A549 (cell line): Measurements from ENCODE around the gene ZBP1.

ENCODE experiments used
- JUN ChIP-seq, 2 experiments: fragments of >200 bp; sonication (Bioruptor Twin); formaldehyde crosslinking; IDR thresholded peaks; 2 replicates in 1 of 2; 3 replicates in 1 of 2; pipeline ENCODE4 v1.6.1; 2016 to 2017
- JUNB ChIP-seq: fragments of >200 bp; sonication (Bioruptor Twin); formaldehyde crosslinking; IDR thresholded peaks from 2 replicates; pipeline ENCODE4 v1.6.1; 2016
- MYC ChIP-seq: IDR thresholded peaks from 2 replicates; pipeline ENCODE4 v1.6.1; 2012; ENCODE audit warnings: mild to moderate bottlenecking, inconsistent platforms, low read length, improper control_type of control experiment, borderline replicate concordance
- POLR2A ChIP-seq: IDR thresholded peaks from 2 replicates; pipeline ENCODE4 v1.6.1; 2012; ENCODE audit warnings: mild to moderate bottlenecking, low read length
- RAD21 ChIP-seq, 2 experiments: fragments of >200 bp in 1 of 2; sonication (Bioruptor Twin) in 1 of 2; formaldehyde crosslinking in 1 of 2; IDR thresholded peaks in 1 of 2; conservative IDR thresholded peaks in 1 of 2; 2 replicates in 1 of 2; 3 replicates in 1 of 2; pipeline ENCODE4 v1.6.1; 2012 to 2018; ENCODE audit warnings: inconsistent platforms in 1 of 2
- RCOR1 ChIP-seq: fragments of 150-350 bp; IDR thresholded peaks from 2 replicates; pipeline ENCODE4 v1.6.1; 2014; ENCODE audit warnings: antibody characterized with exemption, low read length, low read depth
- RFX5 ChIP-seq: fragments of 450-650 bp; IDR thresholded peaks from 2 replicates; pipeline ENCODE4 v1.7.1; 2014; ENCODE audit warnings: antibody characterized with exemption, mild to moderate bottlenecking, moderate library complexity
- SMC3 ChIP-seq: fragments of >200 bp; sonication (Bioruptor Twin); formaldehyde crosslinking; IDR thresholded peaks from 3 replicates; pipeline ENCODE4 v1.6.1; 2018; ENCODE audit warnings: inconsistent platforms
- TFCP2L1 ChIP-seq: fragments of 250-450 bp; sonication (Bioruptor Pico); IDR thresholded peaks from 2 replicates; pipeline ENCODE4 v1.5.0; 2021; ENCODE audit warnings: mild to moderate bottlenecking
- ZC3H11A ChIP-seq: fragments of 450-650 bp; IDR thresholded peaks from 2 replicates; pipeline ENCODE4 v1.6.1; 2014; ENCODE audit warnings: antibody characterized with exemption, mild to moderate bottlenecking
- TF ChIP-seq, protein P1 (sequence below): fragments of >200 bp; sonication (Bioruptor Twin); formaldehyde crosslinking; IDR thresholded peaks from 3 replicates; pipeline ENCODE4 v1.5.1; 2016
- TF ChIP-seq, protein P2 (sequence below): IDR thresholded peaks from 2 replicates; pipeline ENCODE4 v1.6.1; 2012
- TF ChIP-seq, protein P3 (sequence below): IDR thresholded peaks from 2 replicates; pipeline ENCODE4 v1.6.1; 2012
- TF ChIP-seq, protein P4 (sequence below): fragments of >200 bp; sonication (Bioruptor Twin); formaldehyde crosslinking; IDR thresholded peaks from 3 replicates; pipeline ENCODE4 v1.6.1; 2016

DNA sequence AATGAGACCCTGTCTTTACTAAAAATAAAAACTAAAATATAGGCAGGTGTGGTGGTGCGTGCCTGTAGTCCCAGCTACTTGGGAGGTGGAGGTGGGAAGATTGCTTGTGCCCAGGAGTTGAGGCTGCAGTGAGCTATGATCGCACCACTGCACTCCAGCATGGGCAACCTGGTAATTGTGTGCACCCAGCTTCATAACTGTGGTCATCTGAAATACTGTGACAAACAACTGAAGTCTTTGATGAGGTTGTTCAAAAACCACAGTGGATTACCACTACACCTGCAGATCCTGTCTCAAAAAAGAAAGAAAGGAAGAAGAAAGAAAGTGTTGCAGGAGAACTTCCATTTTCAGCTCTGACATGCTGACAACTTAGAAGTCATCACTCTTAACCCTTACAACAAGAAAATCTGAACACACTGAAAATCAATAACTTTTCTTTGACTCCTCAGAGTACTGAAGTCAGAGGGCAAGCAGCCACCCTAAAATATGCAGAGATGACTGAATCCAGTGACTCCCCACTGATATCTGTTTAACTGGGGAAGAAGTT lies 13.8 kb upstream of the ZBP1 start:
- no peak for TF ChIP-seq RCOR1
- no peak for TF ChIP-seq SMC3
- TF ChIP-seq, protein P1, sequence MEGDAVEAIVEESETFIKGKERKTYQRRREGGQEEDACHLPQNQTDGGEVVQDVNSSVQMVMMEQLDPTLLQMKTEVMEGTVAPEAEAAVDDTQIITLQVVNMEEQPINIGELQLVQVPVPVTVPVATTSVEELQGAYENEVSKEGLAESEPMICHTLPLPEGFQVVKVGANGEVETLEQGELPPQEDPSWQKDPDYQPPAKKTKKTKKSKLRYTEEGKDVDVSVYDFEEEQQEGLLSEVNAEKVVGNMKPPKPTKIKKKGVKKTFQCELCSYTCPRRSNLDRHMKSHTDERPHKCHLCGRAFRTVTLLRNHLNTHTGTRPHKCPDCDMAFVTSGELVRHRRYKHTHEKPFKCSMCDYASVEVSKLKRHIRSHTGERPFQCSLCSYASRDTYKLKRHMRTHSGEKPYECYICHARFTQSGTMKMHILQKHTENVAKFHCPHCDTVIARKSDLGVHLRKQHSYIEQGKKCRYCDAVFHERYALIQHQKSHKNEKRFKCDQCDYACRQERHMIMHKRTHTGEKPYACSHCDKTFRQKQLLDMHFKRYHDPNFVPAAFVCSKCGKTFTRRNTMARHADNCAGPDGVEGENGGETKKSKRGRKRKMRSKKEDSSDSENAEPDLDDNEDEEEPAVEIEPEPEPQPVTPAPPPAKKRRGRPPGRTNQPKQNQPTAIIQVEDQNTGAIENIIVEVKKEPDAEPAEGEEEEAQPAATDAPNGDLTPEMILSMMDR = no peak
- no peak for TF ChIP-seq MYC
- TF ChIP-seq POLR2A = no peak
- TF ChIP-seq RAD21 (conservative IDR thresholded peaks at IDR 0.05 in 1 of 2, IDR thresholded peaks at IDR 0.05 in 1 of 2) = no peak
- no peak for TF ChIP-seq RFX5
- no peak for TF ChIP-seq JUN (IDR thresholded peaks at IDR 0.05)
- no peak for TF ChIP-seq JUNB
- TF ChIP-seq TFCP2L1 = no peak
- TF ChIP-seq, protein P2, sequence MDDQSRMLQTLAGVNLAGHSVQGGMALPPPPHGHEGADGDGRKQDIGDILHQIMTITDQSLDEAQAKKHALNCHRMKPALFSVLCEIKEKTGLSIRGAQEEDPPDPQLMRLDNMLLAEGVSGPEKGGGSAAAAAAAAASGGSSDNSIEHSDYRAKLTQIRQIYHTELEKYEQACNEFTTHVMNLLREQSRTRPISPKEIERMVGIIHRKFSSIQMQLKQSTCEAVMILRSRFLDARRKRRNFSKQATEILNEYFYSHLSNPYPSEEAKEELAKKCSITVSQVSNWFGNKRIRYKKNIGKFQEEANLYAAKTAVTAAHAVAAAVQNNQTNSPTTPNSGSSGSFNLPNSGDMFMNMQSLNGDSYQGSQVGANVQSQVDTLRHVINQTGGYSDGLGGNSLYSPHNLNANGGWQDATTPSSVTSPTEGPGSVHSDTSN = no peak
- TF ChIP-seq, protein P3, sequence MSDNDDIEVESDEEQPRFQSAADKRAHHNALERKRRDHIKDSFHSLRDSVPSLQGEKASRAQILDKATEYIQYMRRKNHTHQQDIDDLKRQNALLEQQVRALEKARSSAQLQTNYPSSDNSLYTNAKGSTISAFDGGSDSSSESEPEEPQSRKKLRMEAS = no peak
- TF ChIP-seq, protein P4, sequence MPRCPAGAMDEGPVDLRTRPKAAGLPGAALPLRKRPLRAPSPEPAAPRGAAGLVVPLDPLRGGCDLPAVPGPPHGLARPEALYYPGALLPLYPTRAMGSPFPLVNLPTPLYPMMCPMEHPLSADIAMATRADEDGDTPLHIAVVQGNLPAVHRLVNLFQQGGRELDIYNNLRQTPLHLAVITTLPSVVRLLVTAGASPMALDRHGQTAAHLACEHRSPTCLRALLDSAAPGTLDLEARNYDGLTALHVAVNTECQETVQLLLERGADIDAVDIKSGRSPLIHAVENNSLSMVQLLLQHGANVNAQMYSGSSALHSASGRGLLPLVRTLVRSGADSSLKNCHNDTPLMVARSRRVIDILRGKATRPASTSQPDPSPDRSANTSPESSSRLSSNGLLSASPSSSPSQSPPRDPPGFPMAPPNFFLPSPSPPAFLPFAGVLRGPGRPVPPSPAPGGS = no peak
- no peak for TF ChIP-seq ZC3H11A
